Measurements from ENCODE around the gene PLEKHA5. TPM values are rescaled to one million over a fixed set of nuclear protein-coding genes. Genes with fewer than 3 reads are reported as not detected.

The PLEKHA5 gene
- total RNA-seq, 1 experiment from 2014 or later, result 14.0 TPM

DNA sequence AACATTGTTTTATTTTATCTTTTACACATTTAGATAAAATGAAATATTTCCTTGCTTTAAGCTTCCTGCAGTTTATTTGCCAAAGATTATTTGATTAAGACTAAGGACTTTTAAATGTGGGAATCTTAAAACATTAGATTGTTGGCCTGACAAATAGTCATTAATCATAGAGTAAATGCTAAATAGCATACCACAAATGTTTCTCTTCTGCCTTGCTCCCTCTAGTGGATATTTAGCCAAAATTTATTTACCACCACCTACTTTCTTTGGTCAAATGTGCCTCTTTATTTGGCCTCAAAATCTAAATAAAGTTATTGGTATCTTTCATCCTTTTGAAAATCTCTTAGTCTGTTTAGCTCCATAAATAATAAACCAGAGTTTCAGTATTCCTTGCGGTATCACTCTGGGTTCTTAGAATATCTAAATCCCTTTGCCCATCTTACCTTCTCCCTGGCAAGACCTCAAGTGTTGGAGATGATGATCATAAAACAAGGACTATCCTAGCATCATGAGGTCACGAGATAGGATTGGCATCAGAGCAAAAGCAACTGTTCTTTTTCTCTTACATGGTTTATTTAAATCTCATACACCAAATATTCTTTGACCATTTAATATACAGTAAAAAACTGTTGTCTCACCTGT is 159.2 kb downstream of the PLEKHA5 start:
- no peak overlapping the region for H3K27ac ChIP-seq (ENCODE audit: low read depth, low read length, poor library complexity, severe bottlenecking)
- TF ChIP-seq EZH2 (IDR thresholded peaks at IDR 0.05; ENCODE audit: borderline replicate concordance, low read depth, low read length, poor library complexity, severe bottlenecking), result no peak
- TF ChIP-seq CTCF (conservative IDR thresholded peaks at IDR 0.05; ENCODE audit: low read depth, low read length), result peak; percentile 74
- no TSS peak for BruUV-seq (replicated peaks)
- no peaks in the 10 kb centered on the region for H3K36me3 ChIP-seq (ENCODE audit: insufficient read depth, low read length, poor library complexity, severe bottlenecking)
- ChIA-PET CTCF (no interaction called here), POLR2A (ENCODE audit: low non-redundant PET) (no interaction called here)
- no peaks in the 10 kb centered on the region for H3K4me1 ChIP-seq (ENCODE audit: insufficient read depth, low read length, poor library complexity, severe bottlenecking)
- DNase-seq (ENCODE audit: low spot score), result peak; percentile 66
- no peak overlapping the region for H3K4me3 ChIP-seq (ENCODE audit: low read depth, low read length, poor library complexity, severe bottlenecking)
- intact Hi-C loops (cut with micrococcal nuclease; ENCODE audit: unreplicated experiment), result loop anchor here (5.0 to 10.0 kb wide), 2 partner anchors 101 to 424 kb away; no protein-coding TSS in a partner anchor
- H3K27me3 ChIP-seq (replicated peaks; ENCODE audit: insufficient read depth, low read depth, low read length, poor library complexity), result no peaks in the 10 kb centered on the region
- H3K9me3 ChIP-seq (ENCODE audit: low read depth, low read length, poor library complexity, severe bottlenecking), result no peaks in the 10 kb centered on the region

DNA sequence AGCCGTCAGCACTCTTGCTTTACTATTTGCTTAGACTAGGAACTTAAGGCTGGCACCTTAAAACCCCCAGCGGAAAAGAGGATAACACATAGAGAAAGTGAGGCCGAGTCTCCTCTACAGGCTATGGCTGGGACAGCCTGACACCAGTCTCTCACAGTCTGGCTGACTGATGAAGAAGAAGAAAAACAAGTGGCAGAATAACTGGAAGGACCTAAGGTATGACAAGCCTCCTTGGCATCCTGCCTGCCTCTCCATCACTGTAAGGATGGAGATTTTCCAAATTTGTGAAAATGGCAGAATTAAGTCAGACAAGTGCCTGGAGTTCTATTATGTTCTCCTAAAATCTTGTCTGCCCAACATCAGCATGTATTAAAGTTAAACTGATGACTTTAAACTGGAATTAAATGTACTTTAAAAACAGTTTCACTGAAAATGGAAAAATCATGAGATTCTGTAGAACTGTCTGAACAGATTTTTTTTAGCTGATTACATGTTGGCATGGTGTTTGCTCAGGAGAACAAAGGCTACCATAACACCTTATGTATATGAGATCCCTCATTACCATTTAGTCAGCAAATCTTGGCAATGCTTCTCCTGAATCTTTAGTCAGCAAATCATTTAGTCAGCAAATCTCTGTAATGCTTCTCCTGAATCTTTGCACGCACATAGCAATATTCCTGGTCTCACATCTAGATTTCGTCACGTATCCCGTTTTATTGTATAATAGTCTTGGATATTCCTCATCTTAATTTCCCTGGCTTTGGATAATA is 169.5 kb downstream of the PLEKHA5 start:
- ChIA-PET CTCF (no interaction called here), POLR2A (ENCODE audit: low non-redundant PET) (interaction anchor here (0.6 kb wide), 1 partner anchor 18 kb away, joined by 12 read pairs; no protein-coding TSS in a partner anchor)
- no peak for DNase-seq (ENCODE audit: low spot score)
- Histone ChIP-seq H3K36me3 (ENCODE audit: insufficient read depth, low read length, poor library complexity, severe bottlenecking) (no peaks in the 10 kb centered on the region), H3K4me1 (ENCODE audit: insufficient read depth, low read length, poor library complexity, severe bottlenecking) (peaks cover 46% of the 10 kb centered on the region), H3K27me3 (replicated peaks; ENCODE audit: insufficient read depth, low read depth, low read length, poor library complexity) (no peaks in the 10 kb centered on the region), H3K9me3 (ENCODE audit: low read depth, low read length, poor library complexity, severe bottlenecking) (no peaks in the 10 kb centered on the region), H3K4me3 (ENCODE audit: low read depth, low read length, poor library complexity, severe bottlenecking) (no peak overlapping the region), H3K27ac (ENCODE audit: low read depth, low read length, poor library complexity, severe bottlenecking) (peak overlapping the region; percentile 38)
- intact Hi-C loops (cut with micrococcal nuclease; ENCODE audit: unreplicated experiment), result no loop called here
- no TSS peak for BruUV-seq (replicated peaks)
- TF ChIP-seq CTCF (conservative IDR thresholded peaks at IDR 0.05; ENCODE audit: low read depth, low read length) (no peak), EZH2 (IDR thresholded peaks at IDR 0.05; ENCODE audit: borderline replicate concordance, low read depth, low read length, poor library complexity, severe bottlenecking) (no peak)

DNA sequence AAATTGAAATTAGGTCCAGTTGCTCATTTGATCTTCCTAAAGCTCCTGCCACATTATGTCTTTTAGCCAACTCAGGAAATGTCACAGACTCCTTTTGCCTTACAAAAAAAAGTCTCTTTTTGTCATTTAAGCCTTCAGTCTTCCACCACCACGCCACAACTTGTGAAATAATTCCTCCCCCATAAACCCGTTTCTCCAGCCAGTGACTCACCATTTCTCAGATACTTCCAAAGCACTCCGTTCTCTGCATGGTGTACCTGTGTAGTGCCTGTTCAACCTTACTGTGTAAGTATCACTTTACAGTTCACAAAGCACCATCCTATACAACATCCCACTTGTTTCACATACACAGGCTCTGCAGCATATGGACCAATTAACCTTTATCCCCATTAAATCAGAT is 170.2 kb downstream of the PLEKHA5 start:
- peak overlapping the region; percentile 38 for H3K27ac ChIP-seq (ENCODE audit: low read depth, low read length, poor library complexity, severe bottlenecking)
- no TSS peak for BruUV-seq (replicated peaks)
- H3K27me3 ChIP-seq (replicated peaks; ENCODE audit: insufficient read depth, low read depth, low read length, poor library complexity), result no peaks in the 10 kb centered on the region
- H3K4me1 ChIP-seq (ENCODE audit: insufficient read depth, low read length, poor library complexity, severe bottlenecking), result peaks cover 41% of the 10 kb centered on the region
- intact Hi-C loops (cut with micrococcal nuclease; ENCODE audit: unreplicated experiment), result no loop called here
- no peaks in the 10 kb centered on the region for H3K36me3 ChIP-seq (ENCODE audit: insufficient read depth, low read length, poor library complexity, severe bottlenecking)
- H3K4me3 ChIP-seq (ENCODE audit: low read depth, low read length, poor library complexity, severe bottlenecking), result no peak overlapping the region
- H3K9me3 ChIP-seq (ENCODE audit: low read depth, low read length, poor library complexity, severe bottlenecking), result no peaks in the 10 kb centered on the region
- DNase-seq (ENCODE audit: low spot score), result peak; percentile 35
- ChIA-PET POLR2A (ENCODE audit: low non-redundant PET) (interaction anchor here (0.6 kb wide), 1 partner anchor 17 kb away, joined by 12 read pairs; no protein-coding TSS in a partner anchor), CTCF (no interaction called here)
- no peak for TF ChIP-seq CTCF (conservative IDR thresholded peaks at IDR 0.05; ENCODE audit: low read depth, low read length)
- TF ChIP-seq EZH2 (IDR thresholded peaks at IDR 0.05; ENCODE audit: borderline replicate concordance, low read depth, low read length, poor library complexity, severe bottlenecking), result no peak

Measured in A673 (cell line).